Left ventricle myocardium inferior (tissue), 1 donor: Measurements from ENCODE around the gene TGFBR3. TPM values are rescaled to one million over a fixed set of nuclear protein-coding genes. Genes with fewer than 3 reads are reported as not detected.
A peak's percentile ranks its signal among the peaks of the same experiment; 100 is the strongest.

Experiments
- DNase-seq: peaks from one replicate; pipeline ENCODE4 v3.0.0-alpha.2; 2020
- H3K27ac ChIP-seq: fragments of 200-600 bp; replicated peaks from 2 replicates; pipeline ENCODE4 v1.8.0; 2021
- H3K27me3 ChIP-seq: fragments of 200-600 bp; 2 replicates; pipeline ENCODE4 v1.8.0; 2021; ENCODE audit warnings: low read depth
- H3K36me3 ChIP-seq: fragments of 200-600 bp; 2 replicates; pipeline ENCODE4 v1.8.0; 2021
- H3K4me1 ChIP-seq: fragments of 200-600 bp; 2 replicates; pipeline ENCODE4 v1.8.0; 2021
- H3K4me3 ChIP-seq: fragments of 200-600 bp; 2 replicates; pipeline ENCODE4 v1.8.0; 2021; ENCODE audit warnings: mild to moderate bottlenecking, moderate library complexity
- H3K9me3 ChIP-seq: fragments of 200-600 bp; replicated peaks from 2 replicates; pipeline ENCODE4 v1.8.0; 2021
- CTCF ChIP-seq: fragments of 200-600 bp; IDR thresholded peaks from 2 replicates; pipeline ENCODE4 v1.8.0; 2021; ENCODE audit warnings: antibody characterized with exemption, mild to moderate bottlenecking, borderline replicate concordance
- intact Hi-C: fragments of 100-400 bp; cut with micrococcal nuclease; formaldehyde crosslinking; loops from one replicate; pipeline ENCODE4 v1.11.0; 2022
- total RNA-seq: library from RNA; stranded (reverse); fragmentation: NEBNext Ultra II Directional; extraction: Animal tissue kit (Norgen Biotek cat#: 25700); gene quantifications from one replicate; pipeline ENCODE4 v1.2.1, GENCODE V29; 2021
- donor health status: DM: no; HTN: yes; CAD: no; lungs with severe emphysema.

Gene TGFBR3
- total RNA-seq, 1 donor from 2014 or later, result 24.6 TPM

- H3K27ac ChIP-seq, result peak overlapping the region; percentile 85
- no peak overlapping the region for H3K4me3 ChIP-seq
- DNase-seq, result no peak
- H3K9me3 ChIP-seq, result no peaks in the 10 kb centered on the region
- no peak for TF ChIP-seq CTCF
- H3K4me1 ChIP-seq, result peaks cover 65% of the 10 kb centered on the region
- intact Hi-C loops, result loop anchor here (10.0 kb wide), 1 partner anchor 149 kb away; the partner anchor contains the start of gene TGFBR3
- H3K36me3 ChIP-seq, result peaks cover 17% of the 10 kb centered on the region
- no peaks in the 10 kb centered on the region for H3K27me3 ChIP-seq
Measured at GRCh38 chr1:91735266-91735845, 150.6 kb downstream of the TGFBR3 start.

- Histone ChIP-seq H3K36me3 (peaks cover 17% of the 10 kb centered on the region), H3K27me3 (no peaks in the 10 kb centered on the region), H3K9me3 (no peaks in the 10 kb centered on the region), H3K4me1 (peaks cover 70% of the 10 kb centered on the region), H3K27ac (peak overlapping the region; percentile 1), H3K4me3 (no peak overlapping the region)
- intact Hi-C loops, result loop anchor here (10.0 kb wide), 1 partner anchor 150 kb away; the partner anchor contains the start of gene TGFBR3
- no peak for TF ChIP-seq CTCF
- no peak for DNase-seq
Measured at GRCh38 chr1:91734761-91735160, 151.2 kb downstream of the TGFBR3 start.

- H3K4me3 ChIP-seq, result no peak overlapping the region
- intact Hi-C loops, result loop anchor here (10.0 kb wide), 1 partner anchor 152 kb away; the partner anchor contains the start of gene TGFBR3
- no peaks in the 10 kb centered on the region for H3K9me3 ChIP-seq
- no peaks in the 10 kb centered on the region for H3K27me3 ChIP-seq
- DNase-seq, result no peak
- peaks cover 73% of the 10 kb centered on the region for H3K4me1 ChIP-seq
- TF ChIP-seq CTCF, result no peak
- H3K36me3 ChIP-seq, result peaks cover 10% of the 10 kb centered on the region
- H3K27ac ChIP-seq, result peak overlapping the region; percentile 3
Measured at GRCh38 chr1:91733108-91733710, 152.7 kb downstream of the TGFBR3 start.

GRCh38 chr1:91732291-91733107 is 153.5 kb downstream of the TGFBR3 start:
- Histone ChIP-seq H3K36me3 (peaks cover 3% of the 10 kb centered on the region), H3K27me3 (no peaks in the 10 kb centered on the region), H3K27ac (peak overlapping the region; percentile 3), H3K9me3 (no peaks in the 10 kb centered on the region), H3K4me1 (peaks cover 76% of the 10 kb centered on the region), H3K4me3 (no peak overlapping the region)
- no peak for TF ChIP-seq CTCF
- intact Hi-C loops, result loop anchor here (10.0 kb wide), 1 partner anchor 152 kb away; the partner anchor contains the start of gene TGFBR3
- no peak for DNase-seq

GRCh38 chr1:91731815-91732214 is 154.1 kb downstream of the TGFBR3 start:
- H3K27ac ChIP-seq, result peak overlapping the region; percentile 3
- H3K4me1 ChIP-seq, result peaks cover 76% of the 10 kb centered on the region
- TF ChIP-seq CTCF, result no peak
- peaks cover 7% of the 10 kb centered on the region for H3K36me3 ChIP-seq
- no peaks in the 10 kb centered on the region for H3K9me3 ChIP-seq
- no peak for DNase-seq
- intact Hi-C loops, result loop anchor here (10.0 kb wide), 1 partner anchor 153 kb away; the partner anchor contains the start of gene TGFBR3
- no peak overlapping the region for H3K4me3 ChIP-seq
- no peaks in the 10 kb centered on the region for H3K27me3 ChIP-seq
